CD4-positive, alpha-beta memory T cell (primary cell): ENCODE data around the gene CTDSP2. TPM values are rescaled to one million over a fixed set of nuclear protein-coding genes. Genes with fewer than 3 reads are reported as not detected.

Experiments
- CTCF ChIA-PET: fragments of 350-600 bp; sonication (Branson Sonifier 250); formaldehyde crosslinking; loops from one replicate; lab custom pipeline; 2021; ENCODE audit warnings: inconsistent platforms; ENCODE audit not compliant: partially characterized antibody; lab: Charles Lee
- POLR2A ChIA-PET: fragments of 350-600 bp; sonication (Branson Sonifier 250); formaldehyde crosslinking; loops from one replicate; lab custom pipeline; 2021; ENCODE audit not compliant: partially characterized antibody; lab: Charles Lee
- DNase-seq, 5 donors: peaks; one replicate each; pipeline versions ENCODE4 v3.0.0 to v3.0.0-alpha.2; 2020 to 2022; ENCODE audit warnings: mixed read lengths in 1 of 5
- H3K27ac ChIP-seq: one replicate; pipeline ENCODE4 v1.7.0; 2013; ENCODE audit warnings: low read depth, low read length
- H3K27me3 ChIP-seq: 2 replicates; pipeline ENCODE4 v1.7.0; 2013; ENCODE audit warnings: mild to moderate bottlenecking, low read length, moderate library complexity; ENCODE audit not compliant: insufficient read depth
- H3K36me3 ChIP-seq: 2 replicates; pipeline ENCODE4 v1.7.0; 2013; ENCODE audit warnings: mild to moderate bottlenecking, low read length, moderate library complexity; ENCODE audit not compliant: insufficient read depth
- H3K4me1 ChIP-seq: 2 replicates; pipeline ENCODE4 v1.7.0; 2013; ENCODE audit warnings: mild to moderate bottlenecking, low read length, moderate library complexity; ENCODE audit not compliant: insufficient read depth
- H3K4me3 ChIP-seq, 2 donors: one replicate each; pipeline ENCODE4 v1.7.0; 2013; ENCODE audit warnings: low read length in 2 of 2, mild to moderate bottlenecking in 1 of 2
- H3K9me3 ChIP-seq, 2 donors: one replicate each; pipeline ENCODE4 v1.7.0; 2013; ENCODE audit warnings: low read length in 2 of 2, control low read depth in 1 of 2; ENCODE audit not compliant: control insufficient read depth in 1 of 2
- H3K27ac Mint-ChIP-seq, 7 donors: one replicate each; pipeline ENCODE4 v1.8.0; 2020 to 2021; ENCODE audit warnings: mixed read lengths in 7 of 7, mild to moderate bottlenecking in 6 of 7, inconsistent platforms in 3 of 7, moderate library complexity in 3 of 7
- H3K27me3 Mint-ChIP-seq, 2 donors: one replicate each; pipeline ENCODE4 v1.8.0; 2020 to 2021; ENCODE audit warnings: mixed read lengths in 2 of 2
- H3K36me3 Mint-ChIP-seq, 2 donors: one replicate each; pipeline ENCODE4 v1.8.0; 2020 to 2021; ENCODE audit warnings: mixed read lengths in 2 of 2, inconsistent platforms in 1 of 2, mild to moderate bottlenecking in 1 of 2
- H3K4me1 Mint-ChIP-seq, 4 donors: one replicate each; pipeline ENCODE4 v1.8.0; 2020 to 2021; ENCODE audit warnings: mixed read lengths in 4 of 4, mild to moderate bottlenecking in 1 of 4
- H3K4me3 Mint-ChIP-seq, 8 donors: one replicate each; pipeline ENCODE4 v1.8.0; 2020 to 2021; ENCODE audit warnings: mixed read lengths in 8 of 8, mild to moderate bottlenecking in 7 of 8, moderate library complexity in 6 of 8, inconsistent platforms in 3 of 8
- H3K9me3 Mint-ChIP-seq, 8 donors: one replicate each; pipeline ENCODE4 v1.8.0; 2020 to 2021; ENCODE audit warnings: mixed read lengths in 8 of 8, mild to moderate bottlenecking in 5 of 8, inconsistent platforms in 3 of 8, moderate library complexity in 1 of 8
- intact Hi-C: fragments of 100-400 bp; cut with micrococcal nuclease; formaldehyde crosslinking; loops from one replicate; pipeline ENCODE4 v1.15.1; 2023
- polyA plus RNA-seq, 2 donors: library from polyadenylated mRNA; unstranded; fragments of 300-500 nt; fragmentation: Illumina TruSeq; gene quantifications; one replicate each; pipeline ENCODE4 v1.2.3, GENCODE V29; 2021
- total RNA-seq, 2 experiments: library from RNA; stranded (reverse); gene quantifications; one replicate each; pipeline ENCODE4 v1.2.3, GENCODE V29; 2021

The CTDSP2 gene
- total and polyA plus RNA-seq, 4 experiments from 2014 or later: 57.7 to 285 (median 174) TPM

GRCh38 chr12:57892232-57892972, 45.9 kb upstream of the CTDSP2 start:
- peak overlapping the region in 3 of 7 donors; percentile 31 to 66 (median 60) for H3K27ac Mint-ChIP-seq
- Histone ChIP-seq H3K27me3 (no peaks in the 10 kb centered on the region), H3K36me3 (no peaks in the 10 kb centered on the region), H3K4me1 (peaks cover 60% of the 10 kb centered on the region), H3K27ac (no peak overlapping the region), H3K9me3 (no peaks in the 10 kb centered on the region), H3K4me3 (no peak overlapping the region)
- no peaks in the 10 kb centered on the region for H3K9me3 Mint-ChIP-seq
- no peak overlapping the region for H3K4me3 Mint-ChIP-seq
- DNase-seq: no peak
- ChIA-PET POLR2A (interaction anchor here (1.3 to 8.6 kb wide), 2 partner anchors 27 to 47 kb away, joined by 3 to 113 read pairs; partner anchors contain the start of gene CTDSP2), CTCF (interaction anchor here (1.4 kb wide), 1 partner anchor 133 kb away, joined by 3 read pairs; no protein-coding TSS in a partner anchor)
- intact Hi-C loops: no loop called here
- no peaks in the 10 kb centered on the region for H3K36me3 Mint-ChIP-seq
- H3K27me3 Mint-ChIP-seq: peaks cover 0 to 2% of the 10 kb centered on the region in 2 donors
- peaks cover 35 to 69% (median 50%) of the 10 kb centered on the region in 4 donors for H3K4me1 Mint-ChIP-seq

- peak overlapping the region in 3 of 7 donors; percentile 6 to 60 (median 55) for H3K27ac Mint-ChIP-seq
- peaks cover 0 to 2% of the 10 kb centered on the region in 2 donors for H3K27me3 Mint-ChIP-seq
- Histone ChIP-seq H3K9me3 (no peaks in the 10 kb centered on the region), H3K27ac (no peak overlapping the region), H3K4me3 (no peak overlapping the region), H3K4me1 (peaks cover 53% of the 10 kb centered on the region), H3K36me3 (no peaks in the 10 kb centered on the region), H3K27me3 (no peaks in the 10 kb centered on the region)
- H3K36me3 Mint-ChIP-seq: no peaks in the 10 kb centered on the region
- peaks cover 33 to 69% (median 45%) of the 10 kb centered on the region in 4 donors for H3K4me1 Mint-ChIP-seq
- intact Hi-C loops: no loop called here
- no peak for DNase-seq
- CTCF ChIA-PET: interaction anchor here (5.7 kb wide), 1 partner anchor 12 kb away, joined by 34 read pairs; no protein-coding TSS in a partner anchor
- no peaks in the 10 kb centered on the region for H3K9me3 Mint-ChIP-seq
- POLR2A ChIA-PET: interaction anchor here (8.6 kb wide), 1 partner anchor 46 kb away, joined by 113 read pairs; the partner anchor contains the start of gene CTDSP2
- H3K4me3 Mint-ChIP-seq: no peak overlapping the region
Observed at GRCh38 chr12:57891542-57892228, 45.2 kb upstream of the CTDSP2 start.

- intact Hi-C loops: no loop called here
- Mint-ChIP-seq H3K4me1 (peaks cover 26 to 63% (median 37%) of the 10 kb centered on the region in 4 donors), H3K36me3 (no peaks in the 10 kb centered on the region), H3K4me3 (no peak overlapping the region), H3K27ac (peak overlapping the region in 2 of 7 donors; percentile 13 to 29), H3K27me3 (peaks cover 0 to 2% of the 10 kb centered on the region in 2 donors), H3K9me3 (peaks cover 0 to 3% (median 0%) of the 10 kb centered on the region in 8 donors)
- Histone ChIP-seq H3K4me1 (peaks cover 42% of the 10 kb centered on the region), H3K27me3 (no peaks in the 10 kb centered on the region), H3K27ac (no peak overlapping the region), H3K36me3 (no peaks in the 10 kb centered on the region), H3K4me3 (no peak overlapping the region), H3K9me3 (no peaks in the 10 kb centered on the region)
- ChIA-PET POLR2A (interaction anchor here (2.6 kb wide), 1 partner anchor 9 kb away, joined by 20 read pairs; no protein-coding TSS in a partner anchor), CTCF (interaction anchor here (1.4 to 5.7 kb wide), 2 partner anchors 9 to 13 kb away, joined by 3 to 34 read pairs; no protein-coding TSS in a partner anchor)
- DNase-seq: no peak
Observed at GRCh38 chr12:57890191-57891115, 43.9 kb upstream of the CTDSP2 start.

- no peaks in the 10 kb centered on the region for H3K27me3 ChIP-seq
- ChIA-PET CTCF (interaction anchor here (0.6 to 5.7 kb wide), 5 partner anchors 9 to 42 kb away, joined by 3 to 34 read pairs (median 5); no protein-coding TSS in a partner anchor), POLR2A (interaction anchor here (1.7 to 2.6 kb wide), 3 partner anchors 10 to 47 kb away, joined by 9 to 20 read pairs (median 20); partner anchors contain the start of gene CTDSP2)
- intact Hi-C loops: no loop called here
- H3K4me1 Mint-ChIP-seq: peaks cover 17 to 54% (median 28%) of the 10 kb centered on the region in 4 donors
- peak overlapping the region in 4 of 7 donors; percentile 13 to 76 (median 54) for H3K27ac Mint-ChIP-seq
- H3K27me3 Mint-ChIP-seq: peaks cover 0 to 2% of the 10 kb centered on the region in 2 donors
- H3K27ac ChIP-seq: no peak overlapping the region
- H3K9me3 ChIP-seq: no peaks in the 10 kb centered on the region
- H3K4me3 Mint-ChIP-seq: no peak overlapping the region
- peaks cover 0 to 6% (median 0%) of the 10 kb centered on the region in 8 donors for H3K9me3 Mint-ChIP-seq
- peaks cover 33% of the 10 kb centered on the region for H3K4me1 ChIP-seq
- H3K36me3 Mint-ChIP-seq: no peaks in the 10 kb centered on the region
- no peak for DNase-seq
- H3K4me3 ChIP-seq: no peak overlapping the region
- no peaks in the 10 kb centered on the region for H3K36me3 ChIP-seq
Observed at GRCh38 chr12:57889500-57889989, 43.0 kb upstream of the CTDSP2 start.

GRCh38 chr12:57888409-57889157, 42.1 kb upstream of the CTDSP2 start:
- H3K27me3 Mint-ChIP-seq: peaks cover 0 to 2% of the 10 kb centered on the region in 2 donors
- no peaks in the 10 kb centered on the region for H3K9me3 ChIP-seq
- no peaks in the 10 kb centered on the region for H3K36me3 ChIP-seq
- peaks cover 11 to 44% (median 20%) of the 10 kb centered on the region in 4 donors for H3K4me1 Mint-ChIP-seq
- intact Hi-C loops: no loop called here
- POLR2A ChIA-PET: interaction anchor here (1.0 to 2.6 kb wide), 7 partner anchors 8 to 52 kb away, joined by 3 to 20 read pairs (median 9); partner anchors contain the start of genes ATP23 and CTDSP2
- H3K9me3 Mint-ChIP-seq: peaks cover 0 to 10% (median 4%) of the 10 kb centered on the region in 8 donors
- H3K4me1 ChIP-seq: peaks cover 23% of the 10 kb centered on the region
- DNase-seq: peak in 4 of 5 donors; percentile 30 to 55 (median 32)
- peaks cover 3 to 4% of the 10 kb centered on the region in 2 donors for H3K36me3 Mint-ChIP-seq
- H3K4me3 ChIP-seq: no peak overlapping the region
- H3K27ac Mint-ChIP-seq: peak overlapping the region in 5 of 7 donors; percentile 16 to 89 (median 36)
- no peak overlapping the region for H3K27ac ChIP-seq
- CTCF ChIA-PET: interaction anchor here (0.6 to 5.7 kb wide), 6 partner anchors 8 to 46 kb away, joined by 3 to 34 read pairs (median 8); no protein-coding TSS in a partner anchor
- no peaks in the 10 kb centered on the region for H3K27me3 ChIP-seq
- peak overlapping the region in 7 of 8 donors; percentile 35 to 72 (median 58) for H3K4me3 Mint-ChIP-seq
